Colonic mucosa (tissue), 4 donors: Measurements from ENCODE around the gene CDYL. TPM values are rescaled to one million over a fixed set of nuclear protein-coding genes. Genes with fewer than 3 reads are reported as not detected.

Experiments used
- DNase-seq: peaks from one replicate; pipeline ENCODE4 v3.0.0-alpha.2; 2020
- H3K27ac ChIP-seq: fragments of 200-600 bp; one replicate; pipeline ENCODE4 v1.8.0; 2021
- H3K27me3 ChIP-seq: fragments of 200-600 bp; one replicate; pipeline ENCODE4 v1.8.0; 2021
- H3K36me3 ChIP-seq: fragments of 200-600 bp; one replicate; pipeline ENCODE4 v1.8.0; 2021
- H3K4me1 ChIP-seq: fragments of 200-600 bp; one replicate; pipeline ENCODE4 v1.8.0; 2021; ENCODE audit warnings: mild to moderate bottlenecking
- H3K4me3 ChIP-seq: fragments of 200-600 bp; one replicate; pipeline ENCODE4 v1.8.0; 2021
- H3K9ac ChIP-seq, 2 donors: one replicate each; pipeline ENCODE4 v1.7.0; 2013; ENCODE audit warnings: control low read depth in 2 of 2, low read depth in 2 of 2, low read length in 2 of 2
- H3K9me3 ChIP-seq: fragments of 200-600 bp; one replicate; pipeline ENCODE4 v1.8.0; 2021
- intact Hi-C: fragments of 100-400 bp; cut with DNase I; formaldehyde crosslinking; loops from one replicate; pipeline ENCODE4 v1.14.1; 2022
- total RNA-seq, 2 donors: library from RNA; stranded (reverse); fragmentation: NEBNext Ultra II Directional in 1 of 2; extraction: Animal tissue kit (Norgen Biotek cat#: 25700) in 1 of 2; gene quantifications; one replicate each; pipeline ENCODE4 v1.2.1, GENCODE V29; 2021
- TF ChIP-seq, protein P1 (sequence below): fragments of 200-600 bp; IDR thresholded peaks from one replicate; pipeline ENCODE4 v1.8.0; 2022; ENCODE audit warnings: antibody characterized with exemption, mild to moderate bottlenecking
- donor health status: healthy.
- donor health status: DM: no; HTN: no; CAD: no.
- donor health status: DM: no; HTN: no; CAD: no.

The CDYL gene
- total RNA-seq, 2 donors from 2014 or later = 44.3 to 48.6 TPM

DNA sequence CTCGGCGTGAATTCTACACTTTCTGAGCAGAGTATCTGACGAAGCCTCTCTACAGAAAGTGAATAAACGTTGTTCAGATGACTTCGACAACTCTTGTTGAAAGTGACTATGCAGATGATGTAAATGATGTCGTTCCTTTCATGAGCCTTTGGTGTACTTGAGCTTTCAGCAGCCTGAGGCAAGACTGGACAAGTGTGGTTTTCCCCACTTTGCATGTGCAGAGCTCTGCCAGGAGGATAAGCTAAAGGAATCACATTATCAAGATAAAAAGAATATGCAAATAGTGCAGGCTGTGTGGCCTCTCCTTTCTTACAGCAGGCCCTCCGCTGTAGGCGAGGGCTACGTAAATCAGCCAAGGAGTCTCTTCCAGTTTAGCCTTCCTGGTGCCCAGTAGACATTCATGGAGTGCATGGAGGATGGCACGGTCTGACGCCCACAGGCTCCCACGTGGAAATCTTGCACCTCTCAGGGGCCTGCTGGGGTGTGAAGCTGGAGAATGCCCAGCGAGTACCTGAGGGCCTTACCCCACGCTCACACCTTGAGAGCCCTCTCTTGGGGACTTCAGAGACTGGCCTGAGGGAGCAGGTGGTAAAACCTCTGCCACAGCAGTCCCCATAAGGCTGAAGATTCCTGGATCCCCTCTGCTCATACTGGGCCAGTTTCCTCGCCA is 172.7 kb downstream of the CDYL start:
- no peaks in the 10 kb centered on the region for H3K4me1 ChIP-seq
- H3K9ac ChIP-seq = no peak overlapping the region
- H3K27me3 ChIP-seq = no peaks in the 10 kb centered on the region
- TF ChIP-seq, protein P1, sequence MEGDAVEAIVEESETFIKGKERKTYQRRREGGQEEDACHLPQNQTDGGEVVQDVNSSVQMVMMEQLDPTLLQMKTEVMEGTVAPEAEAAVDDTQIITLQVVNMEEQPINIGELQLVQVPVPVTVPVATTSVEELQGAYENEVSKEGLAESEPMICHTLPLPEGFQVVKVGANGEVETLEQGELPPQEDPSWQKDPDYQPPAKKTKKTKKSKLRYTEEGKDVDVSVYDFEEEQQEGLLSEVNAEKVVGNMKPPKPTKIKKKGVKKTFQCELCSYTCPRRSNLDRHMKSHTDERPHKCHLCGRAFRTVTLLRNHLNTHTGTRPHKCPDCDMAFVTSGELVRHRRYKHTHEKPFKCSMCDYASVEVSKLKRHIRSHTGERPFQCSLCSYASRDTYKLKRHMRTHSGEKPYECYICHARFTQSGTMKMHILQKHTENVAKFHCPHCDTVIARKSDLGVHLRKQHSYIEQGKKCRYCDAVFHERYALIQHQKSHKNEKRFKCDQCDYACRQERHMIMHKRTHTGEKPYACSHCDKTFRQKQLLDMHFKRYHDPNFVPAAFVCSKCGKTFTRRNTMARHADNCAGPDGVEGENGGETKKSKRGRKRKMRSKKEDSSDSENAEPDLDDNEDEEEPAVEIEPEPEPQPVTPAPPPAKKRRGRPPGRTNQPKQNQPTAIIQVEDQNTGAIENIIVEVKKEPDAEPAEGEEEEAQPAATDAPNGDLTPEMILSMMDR = no peak
- DNase-seq = no peak
- no peaks in the 10 kb centered on the region for H3K9me3 ChIP-seq
- no peak overlapping the region for H3K4me3 ChIP-seq
- H3K27ac ChIP-seq = no peak overlapping the region
- no peaks in the 10 kb centered on the region for H3K36me3 ChIP-seq
- intact Hi-C loops = no loop called here

DNA sequence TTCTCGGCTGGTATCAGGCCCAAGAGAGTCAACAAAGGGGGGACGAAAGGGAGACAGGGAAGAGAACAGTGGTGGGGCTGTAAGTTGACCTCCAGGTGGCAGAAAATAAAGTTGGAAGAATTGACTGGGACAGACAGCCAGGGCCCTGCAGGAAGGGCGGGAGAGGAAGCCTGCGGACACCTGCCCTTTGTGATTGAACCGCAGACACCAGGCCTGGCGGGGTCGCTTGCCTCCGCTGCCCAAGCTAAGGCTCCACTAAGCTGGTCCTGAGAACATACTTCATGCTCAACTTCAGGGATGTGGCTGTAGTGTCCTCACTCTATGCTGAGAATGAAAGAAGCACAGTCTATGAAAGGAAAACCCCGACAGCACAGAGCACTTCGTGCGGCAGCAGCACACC is 173.9 kb downstream of the CDYL start:
- H3K4me1 ChIP-seq = no peaks in the 10 kb centered on the region
- no peak overlapping the region for H3K9ac ChIP-seq
- H3K27ac ChIP-seq = no peak overlapping the region
- no peaks in the 10 kb centered on the region for H3K9me3 ChIP-seq
- DNase-seq = no peak
- H3K27me3 ChIP-seq = no peaks in the 10 kb centered on the region
- TF ChIP-seq, protein P1 = no peak
- intact Hi-C loops = no loop called here
- H3K36me3 ChIP-seq = no peaks in the 10 kb centered on the region
- no peak overlapping the region for H3K4me3 ChIP-seq

DNA sequence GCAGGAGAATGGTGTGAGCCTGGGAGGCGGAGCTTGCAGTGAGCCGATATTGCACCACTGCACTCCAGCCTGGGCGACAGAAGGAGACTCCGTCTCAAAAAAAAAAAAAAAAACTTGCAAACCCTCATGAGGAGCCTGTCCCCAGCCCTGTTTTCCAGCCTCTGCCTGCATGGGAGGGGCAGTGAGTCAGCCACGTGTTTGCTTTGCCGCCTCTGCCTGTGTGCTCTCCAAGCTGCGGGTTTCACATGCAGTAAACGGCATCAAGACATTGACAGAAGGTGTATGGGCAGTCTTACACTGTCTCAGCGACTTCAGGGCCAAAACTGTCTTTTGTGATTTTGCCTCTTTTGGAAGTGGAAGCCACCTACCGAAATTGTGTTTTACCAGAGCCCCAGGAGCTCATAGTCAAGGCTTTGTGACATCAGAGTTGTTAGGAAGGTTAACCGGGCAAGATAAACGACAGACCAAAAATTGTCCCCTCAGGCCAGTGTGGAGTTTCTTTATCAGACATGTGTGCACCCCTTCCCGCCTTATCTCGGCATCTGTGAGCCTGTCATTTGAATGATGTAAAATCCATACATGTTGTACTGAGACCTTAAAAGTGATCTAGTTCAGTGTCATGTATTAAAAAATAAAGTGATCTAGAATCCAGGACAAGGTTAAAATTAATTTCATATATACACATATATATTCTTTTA is 174.8 kb downstream of the CDYL start:
- Histone ChIP-seq H3K27me3 (no peaks in the 10 kb centered on the region), H3K4me1 (no peaks in the 10 kb centered on the region), H3K36me3 (no peaks in the 10 kb centered on the region), H3K27ac (no peak overlapping the region), H3K9ac (no peak overlapping the region), H3K4me3 (no peak overlapping the region), H3K9me3 (no peaks in the 10 kb centered on the region)
- intact Hi-C loops = no loop called here
- TF ChIP-seq, protein P1 = no peak
- DNase-seq = no peak

DNA sequence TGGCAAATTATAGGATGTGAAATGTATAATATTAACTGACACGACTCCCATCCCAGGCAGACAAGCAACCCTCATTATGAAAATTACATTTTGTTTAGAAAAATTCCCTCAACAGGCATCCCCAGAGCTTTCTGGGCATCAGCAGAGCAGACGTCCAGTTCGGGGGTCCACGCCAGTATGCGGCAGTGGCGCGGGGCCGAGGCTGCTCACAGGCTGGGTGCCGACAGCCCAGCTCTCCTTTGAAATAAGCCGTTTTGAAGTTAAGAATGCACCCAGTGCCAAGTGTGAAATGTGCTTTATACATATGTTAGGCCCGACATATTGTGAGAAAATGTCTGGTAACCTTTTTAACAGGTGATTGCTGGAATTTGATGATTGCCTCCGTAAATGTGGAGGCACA is 177.2 kb downstream of the CDYL start:
- no peaks in the 10 kb centered on the region for H3K9me3 ChIP-seq
- intact Hi-C loops = no loop called here
- no peak overlapping the region for H3K4me3 ChIP-seq
- H3K4me1 ChIP-seq = no peaks in the 10 kb centered on the region
- H3K27me3 ChIP-seq = no peaks in the 10 kb centered on the region
- DNase-seq = no peak
- TF ChIP-seq, protein P1 = no peak
- no peak overlapping the region for H3K27ac ChIP-seq
- H3K9ac ChIP-seq = no peak overlapping the region
- H3K36me3 ChIP-seq = no peaks in the 10 kb centered on the region

DNA sequence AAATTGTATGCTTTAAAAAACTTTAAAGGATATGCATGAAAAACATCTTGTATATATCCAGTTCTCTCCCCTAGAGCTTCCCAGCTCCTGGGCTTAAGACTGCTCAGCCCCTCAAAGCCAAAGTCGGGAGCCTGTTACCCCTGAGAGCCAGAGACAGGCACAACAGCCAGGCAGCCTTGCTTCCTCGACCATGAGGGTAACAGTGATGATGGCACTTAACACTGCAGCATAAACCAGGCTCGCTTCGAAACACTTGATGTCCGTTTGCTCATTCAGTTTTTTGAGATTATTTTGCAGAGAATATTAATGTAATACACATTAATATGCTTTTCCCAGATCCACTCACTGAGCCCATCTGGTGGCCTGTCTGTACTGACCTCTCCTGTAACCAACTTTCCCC is 180.4 kb downstream of the CDYL start:
- H3K9me3 ChIP-seq = no peaks in the 10 kb centered on the region
- H3K27me3 ChIP-seq = no peaks in the 10 kb centered on the region
- no peak for DNase-seq
- intact Hi-C loops = no loop called here
- TF ChIP-seq, protein P1 = no peak
- H3K9ac ChIP-seq = no peak overlapping the region
- H3K36me3 ChIP-seq = no peaks in the 10 kb centered on the region
- no peaks in the 10 kb centered on the region for H3K4me1 ChIP-seq
- no peak overlapping the region for H3K4me3 ChIP-seq
- H3K27ac ChIP-seq = no peak overlapping the region
